H1 (cell line): ENCODE measurements around the gene PTPRD. TPM values are rescaled to one million over a fixed set of nuclear protein-coding genes. Genes with fewer than 3 reads are reported as not detected.

Experiments used
- CTCF ChIA-PET: fragments of 300-600 bp; sonication (Branson Sonifier 250); formaldehyde crosslinking; loops from one replicate; lab custom pipeline; 2021; ENCODE audit not compliant: partially characterized antibody; lab: Charles Lee
- POLR2A ChIA-PET: fragments of 300-600 bp; sonication (Branson Sonifier 250); formaldehyde crosslinking; loops from one replicate; lab custom pipeline; 2021; ENCODE audit warnings: inconsistent platforms; ENCODE audit not compliant: partially characterized antibody; lab: Charles Lee
- DNase-seq, 2 experiments: peaks; one replicate each; pipeline versions ENCODE4 v3.0.0 to v3.0.0-alpha.2; 2010 to 2022; ENCODE audit warnings: low spot score in 2 of 2, low read depth in 1 of 2, mixed read lengths in 1 of 2
- FAIRE-seq: peaks from 2 replicates; lab custom pipeline; 2011; peaks lifted over from hg19 to GRCh38; lab: Jason Lieb, UNC
- H2AFZ ChIP-seq: 2 replicates; pipeline ENCODE4 v1.8.1; 2012; ENCODE audit warnings: low read length, inconsistent platforms
- H2AK5ac ChIP-seq: 2 replicates; pipeline ENCODE4 v1.6.1; 2013; ENCODE audit warnings: low read depth, low read length
- H2BK120ac ChIP-seq: replicated peaks from 2 replicates; pipeline ENCODE3; 2013; ENCODE audit warnings: low read depth, low read length, inconsistent platforms
- H2BK12ac ChIP-seq: 2 replicates; pipeline ENCODE4 v1.6.1; 2013; ENCODE audit warnings: low read depth, low read length
- H2BK15ac ChIP-seq: 2 replicates; pipeline ENCODE4 v1.6.1; 2013; ENCODE audit warnings: low read length
- H2BK20ac ChIP-seq: 2 replicates; pipeline ENCODE4 v1.6.1; 2013; ENCODE audit warnings: low read length
- H2BK5ac ChIP-seq: 2 replicates; pipeline ENCODE4 v1.6.1; 2013; ENCODE audit warnings: low read depth, low read length
- H3K14ac ChIP-seq: 2 replicates; pipeline ENCODE4 v1.6.1; 2013; ENCODE audit warnings: inconsistent platforms; ENCODE audit not compliant: insufficient read length
- H3K18ac ChIP-seq: 2 replicates; pipeline ENCODE4 v1.6.1; 2013; ENCODE audit warnings: low read length; ENCODE audit errors: extremely low read depth
- H3K23ac ChIP-seq: 2 replicates; pipeline ENCODE4 v1.6.1; 2013; ENCODE audit warnings: inconsistent platforms; ENCODE audit not compliant: insufficient read length
- H3K23me2 ChIP-seq: 2 replicates; pipeline ENCODE4 v1.6.1; 2013; ENCODE audit warnings: low read depth, low read length
- H3K27ac ChIP-seq: 2 replicates; pipeline ENCODE4 v1.6.1; 2011; ENCODE audit warnings: low read depth, low read length, inconsistent platforms
- H3K27me3 ChIP-seq, 4 experiments: replicated peaks in 1 of 4; 1 replicate in 1 of 4; 2 replicates in 3 of 4; pipeline versions ENCODE4 v1.6.1 to v1.8.1; 2011 to 2013; ENCODE audit warnings: low read length in 3 of 4, mild to moderate bottlenecking in 3 of 4, inconsistent platforms in 2 of 4, mixed read lengths in 2 of 4, moderate library complexity in 1 of 4; ENCODE audit not compliant: control insufficient read depth in 3 of 4, insufficient read depth in 3 of 4; ENCODE audit errors: extremely low read depth in 1 of 4
- H3K36me3 ChIP-seq, 4 experiments: 2 replicates each; pipeline versions ENCODE4 v1.6.1 to v1.8.1; 2011 to 2013; ENCODE audit warnings: mild to moderate bottlenecking in 4 of 4, low read length in 3 of 4, moderate library complexity in 2 of 4, control low read depth in 1 of 4, inconsistent platforms in 1 of 4; ENCODE audit not compliant: insufficient read depth in 4 of 4, control insufficient read depth in 2 of 4
- H3K4ac ChIP-seq: replicated peaks from 2 replicates; pipeline ENCODE3; 2013; ENCODE audit warnings: low read length, low read depth, mixed read lengths, inconsistent platforms; ENCODE audit not compliant: insufficient read length
- H3K4me1 ChIP-seq, 4 experiments: replicated peaks in 1 of 4; 1 replicate in 1 of 4; 2 replicates in 3 of 4; pipeline versions ENCODE4 v1.6.1 to v1.8.1; 2011 to 2013; ENCODE audit warnings: low read length in 3 of 4, inconsistent platforms in 2 of 4, mixed read lengths in 1 of 4; ENCODE audit not compliant: insufficient read depth in 4 of 4, control insufficient read depth in 3 of 4
- H3K4me2 ChIP-seq, 2 experiments: 2 replicates each; pipeline versions ENCODE4 v1.6.1 to v1.8.1; 2011 to 2013; ENCODE audit warnings: low read depth in 2 of 2, low read length in 2 of 2, control low read depth in 1 of 2, inconsistent platforms in 1 of 2, mild to moderate bottlenecking in 1 of 2; ENCODE audit not compliant: insufficient read depth in 1 of 2
- H3K4me3 ChIP-seq, 4 experiments: fragments of 200-600, 300-600 bp in 1 of 4; sonication (generic), shearing (Covaris generic), sonication (Bioruptor Twin) in 1 of 4; 2 replicates each; pipeline versions ENCODE4 v1.5.1 to v1.8.1; 2011 to 2016; ENCODE audit warnings: low read length in 4 of 4, low read depth in 3 of 4, control low read depth in 2 of 4, inconsistent platforms in 2 of 4, mild to moderate bottlenecking in 2 of 4, mixed read lengths in 1 of 4, moderate library complexity in 1 of 4; ENCODE audit not compliant: insufficient read depth in 2 of 4; ENCODE audit errors: extremely low read depth in 1 of 4
- H3K56ac ChIP-seq: replicated peaks from 2 replicates; pipeline ENCODE3; 2013; ENCODE audit warnings: low read depth, mild to moderate bottlenecking, mixed read lengths, low read length, inconsistent platforms; ENCODE audit not compliant: insufficient read length
- H3K79me1 ChIP-seq: 2 replicates; pipeline ENCODE4 v1.6.1; 2013; ENCODE audit warnings: low read depth, low read length, control low read depth
- H3K79me2 ChIP-seq, 2 experiments: 2 replicates each; pipeline versions ENCODE4 v1.6.1 to v1.8.1; 2012 to 2013; ENCODE audit warnings: low read length in 2 of 2, mild to moderate bottlenecking in 2 of 2, inconsistent platforms in 1 of 2; ENCODE audit not compliant: insufficient read depth in 2 of 2, control insufficient read depth in 1 of 2
- H3K9ac ChIP-seq, 4 experiments: replicated peaks in 1 of 4; 1 replicate in 1 of 4; 2 replicates in 3 of 4; pipeline versions ENCODE4 v1.6.1 to v1.8.1; 2011 to 2013; ENCODE audit warnings: low read depth in 3 of 4, low read length in 3 of 4, control low read depth in 2 of 4, mild to moderate bottlenecking in 2 of 4, moderate library complexity in 2 of 4, inconsistent platforms in 1 of 4; ENCODE audit errors: extremely low read depth in 1 of 4
- H3K9me3 ChIP-seq, 2 experiments: 2 replicates each; pipeline versions ENCODE4 v1.6.1 to v1.8.1; 2012 to 2013; ENCODE audit warnings: mild to moderate bottlenecking in 2 of 2, moderate library complexity in 2 of 2, control low read depth in 1 of 2, inconsistent platforms in 1 of 2, low read depth in 1 of 2, low read length in 1 of 2, mixed read lengths in 1 of 2; ENCODE audit not compliant: insufficient read depth in 2 of 2
- H4K20me1 ChIP-seq, 2 experiments: replicated peaks in 1 of 2; 2 replicates each; pipeline versions ENCODE3 to v1.8.1; 2011 to 2013; ENCODE audit warnings: inconsistent platforms in 2 of 2, low read length in 2 of 2, mild to moderate bottlenecking in 1 of 2; ENCODE audit not compliant: insufficient read depth in 2 of 2, control insufficient read depth in 1 of 2
- H4K5ac ChIP-seq: 2 replicates; pipeline ENCODE4 v1.6.1; 2013; ENCODE audit warnings: low read length, low read depth, mixed read lengths, inconsistent platforms; ENCODE audit not compliant: insufficient read length
- H4K8ac ChIP-seq: 2 replicates; pipeline ENCODE4 v1.8.0; 2013; ENCODE audit warnings: mild to moderate bottlenecking, moderate library complexity, low read length, inconsistent platforms; ENCODE audit not compliant: insufficient read depth; ENCODE audit errors: extremely low read depth
- H4K91ac ChIP-seq: replicated peaks from 2 replicates; pipeline ENCODE3; 2013; ENCODE audit warnings: low read length, mixed read lengths, inconsistent platforms; ENCODE audit not compliant: insufficient read length
- ASH2L ChIP-seq: fragments of 200-600, 300-600 bp; sonication (generic); IDR thresholded peaks from one replicate; pipeline ENCODE4 v1.7.1; 2017; ENCODE audit warnings: low read length
- ATF3 ChIP-seq: IDR thresholded peaks from 2 replicates; pipeline ENCODE4 v1.6.1; 2011; ENCODE audit warnings: low read depth, mild to moderate bottlenecking, low read length; ENCODE audit not compliant: insufficient read depth
- BACH1 ChIP-seq: IDR thresholded peaks from 2 replicates; pipeline ENCODE4 v1.6.1; 2012; ENCODE audit warnings: low read length, improper control_type of control experiment
- CEBPB ChIP-seq: IDR thresholded peaks from 2 replicates; pipeline ENCODE4 v1.6.1; 2012; ENCODE audit warnings: low read depth, low read length
- CREB1 ChIP-seq: IDR thresholded peaks from 2 replicates; pipeline ENCODE4 v1.6.1; 2012; ENCODE audit warnings: inconsistent platforms
- EZH2 ChIP-seq: fragments of 200-600 bp; sonication (generic); IDR thresholded peaks from 2 replicates; pipeline ENCODE4 v1.7.1; 2012; ENCODE audit warnings: low read depth, mild to moderate bottlenecking, moderate library complexity, low read length, inconsistent platforms; ENCODE audit not compliant: severe bottlenecking
- NRF1 ChIP-seq: IDR thresholded peaks from 2 replicates; pipeline ENCODE4 v1.6.1; 2011; ENCODE audit warnings: mild to moderate bottlenecking, low read depth, low read length, improper control_type of control experiment
- SUZ12 ChIP-seq: fragments of 200-600 bp; sonication (generic); IDR thresholded peaks from 2 replicates; pipeline ENCODE4 v1.6.1; 2012; ENCODE audit warnings: mild to moderate bottlenecking, inconsistent platforms, low read length, moderate library complexity, mixed read lengths
- WGBS, 2 experiments: shearing (Covaris generic) in 1 of 2; methylation state at CpG; one replicate each; pipeline versions ENCODE4 v1.1.6 to v1.1.7; 2013 to 2015; ENCODE audit warnings: low lambda C conversion rate in 2 of 2, mixed read lengths in 2 of 2, inconsistent platforms in 1 of 2, low coverage in 1 of 2, missing lambda C conversion rate in 1 of 2; ENCODE audit not compliant: insufficient replicate concordance in 2 of 2, insufficient coverage in 1 of 2, insufficient read length in 1 of 2; ENCODE audit errors: extremely low coverage in 1 of 2, missing lambda C conversion rate in 1 of 2; 5-methylcytosine and 5-hydroxymethylcytosine counted together
- polyA plus RNA-seq, 7 experiments: library from polyadenylated mRNA; depleted of rRNA in 3 of 7; stranded (reverse) in 5 of 7; unstranded in 2 of 7; fragments of >200 nt in 5 of 7; fragments of 200-250 nt in 2 of 7; gene quantifications; 1 replicate in 5 of 7; 2 replicates in 1 of 7; 4 replicates in 1 of 7; pipeline versions ENCODE4 v1.2.1 to v1.2.3, GENCODE V29; 2011 to 2013; ENCODE audit warnings: missing spikeins in 2 of 7, mixed read lengths in 2 of 7
- total RNA-seq: library from RNA; stranded (reverse); fragmentation: NEBNext Ultra II Directional; extraction: Animal tissue kit (Norgen Biotek cat#: 25700); gene quantifications from 2 replicates; pipeline ENCODE4 v1.2.1, GENCODE V29; 2021

Gene PTPRD
- total and polyA plus RNA-seq, 2 of the 8 experiments (the other 6 are each of a cell fraction or from before 2014, with no cell fraction given) = 17.2 to 77.0 TPM

DNA sequence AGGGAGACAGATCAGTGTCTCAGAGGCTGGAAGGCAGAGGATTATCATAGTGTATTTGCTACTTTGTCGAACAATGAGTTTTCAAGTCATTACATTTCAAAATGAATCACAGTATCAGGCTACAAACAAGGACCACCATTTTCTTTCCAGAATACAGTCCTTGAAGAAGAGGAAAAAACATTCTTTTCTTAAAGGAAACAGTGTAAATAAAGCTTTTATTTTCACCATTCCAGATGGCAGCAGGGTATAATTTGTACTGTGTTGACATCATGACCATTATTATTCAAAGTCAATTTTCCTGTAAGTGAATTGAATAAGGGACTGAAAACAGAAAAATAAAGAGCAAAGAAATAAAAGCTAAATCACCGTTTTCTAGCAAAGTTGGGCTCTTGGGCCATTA lies 2076.0 kb downstream of the PTPRD start:
- H3K79me1 ChIP-seq = no peaks in the 10 kb centered on the region
- no peak overlapping the region for H2BK12ac ChIP-seq
- POLR2A ChIA-PET = no interaction called here
- H3K56ac ChIP-seq = no peak overlapping the region
- H3K4me3 ChIP-seq = no peak overlapping the region
- no peak overlapping the region for H2BK5ac ChIP-seq
- WGBS, 2 experiments = 94% methylated on average over 2 of the region's 2 CpGs; no CpG with 5 or more reads in 1 of the 2 experiments
- FAIRE-seq (peak; percentile 7), DNase-seq (no peak)
- no peaks in the 10 kb centered on the region for H3K79me2 ChIP-seq
- H2AFZ ChIP-seq = no peak overlapping the region
- H2BK120ac ChIP-seq = no peak overlapping the region
- H2BK15ac ChIP-seq = no peak overlapping the region
- no peak overlapping the region for H4K8ac ChIP-seq
- no peak overlapping the region for H3K23ac ChIP-seq
- no peaks in the 10 kb centered on the region for H4K20me1 ChIP-seq
- H2AK5ac ChIP-seq = no peak overlapping the region
- CTCF ChIA-PET = interaction anchor here (1.2 kb wide), 1 partner anchor 55 kb away, joined by 3 read pairs; no protein-coding TSS in a partner anchor
- H3K36me3 ChIP-seq = no peaks in the 10 kb centered on the region
- H3K4me2 ChIP-seq = no peak overlapping the region
- H3K27ac ChIP-seq = no peak overlapping the region
- H2BK20ac ChIP-seq = no peak overlapping the region
- H4K91ac ChIP-seq = no peak overlapping the region
- H3K23me2 ChIP-seq = no peaks in the 10 kb centered on the region
- H3K9me3 ChIP-seq = no peaks in the 10 kb centered on the region
- H3K9ac ChIP-seq = no peak overlapping the region
- H3K18ac ChIP-seq = no peak overlapping the region
- H3K27me3 ChIP-seq = no peaks in the 10 kb centered on the region
- H4K5ac ChIP-seq = no peak overlapping the region
- H3K4me1 ChIP-seq = no peaks in the 10 kb centered on the region
- no peak overlapping the region for H3K4ac ChIP-seq
- H3K14ac ChIP-seq = no peak overlapping the region
- no peak for TF ChIP-seq BACH1
- TF ChIP-seq CEBPB = no peak
- TF ChIP-seq NRF1 = no peak
- no peak for TF ChIP-seq ASH2L
- no peak for TF ChIP-seq ATF3
- no peak for TF ChIP-seq SUZ12
- no peak for TF ChIP-seq EZH2
- TF ChIP-seq CREB1 = no peak
